HG03108 (cell line): ENCODE data around the gene PNPO.

Experiments used
- ATAC-seq: cut with Tn5 transposase; IDR thresholded peaks from one replicate; pipeline ENCODE4 v1.9.1; 2021; ENCODE audit warnings: moderate library complexity; ENCODE audit not compliant: unreplicated experiment

PNPO gene

DNA sequence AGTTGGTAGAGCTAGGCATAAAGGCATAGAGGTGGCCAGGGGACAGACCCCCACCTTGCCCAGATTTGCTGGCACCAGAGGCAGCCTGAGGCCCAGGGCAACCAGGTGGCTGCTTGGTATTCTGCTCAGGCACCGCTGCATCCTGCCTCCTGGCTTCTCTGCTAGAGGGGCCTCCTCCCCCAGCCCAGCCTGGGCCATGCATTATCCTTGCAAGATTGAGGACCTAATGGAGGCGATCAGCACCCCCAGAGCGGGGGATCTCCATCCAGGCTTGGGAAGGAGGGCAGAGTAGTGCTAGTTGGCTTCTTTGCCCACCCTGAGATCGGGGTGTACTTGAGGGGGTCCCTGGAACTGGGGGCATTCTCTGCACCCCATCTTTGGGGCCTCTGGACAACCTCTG, 53.4 kb downstream of the PNPO start:
- ATAC-seq = no peak

DNA sequence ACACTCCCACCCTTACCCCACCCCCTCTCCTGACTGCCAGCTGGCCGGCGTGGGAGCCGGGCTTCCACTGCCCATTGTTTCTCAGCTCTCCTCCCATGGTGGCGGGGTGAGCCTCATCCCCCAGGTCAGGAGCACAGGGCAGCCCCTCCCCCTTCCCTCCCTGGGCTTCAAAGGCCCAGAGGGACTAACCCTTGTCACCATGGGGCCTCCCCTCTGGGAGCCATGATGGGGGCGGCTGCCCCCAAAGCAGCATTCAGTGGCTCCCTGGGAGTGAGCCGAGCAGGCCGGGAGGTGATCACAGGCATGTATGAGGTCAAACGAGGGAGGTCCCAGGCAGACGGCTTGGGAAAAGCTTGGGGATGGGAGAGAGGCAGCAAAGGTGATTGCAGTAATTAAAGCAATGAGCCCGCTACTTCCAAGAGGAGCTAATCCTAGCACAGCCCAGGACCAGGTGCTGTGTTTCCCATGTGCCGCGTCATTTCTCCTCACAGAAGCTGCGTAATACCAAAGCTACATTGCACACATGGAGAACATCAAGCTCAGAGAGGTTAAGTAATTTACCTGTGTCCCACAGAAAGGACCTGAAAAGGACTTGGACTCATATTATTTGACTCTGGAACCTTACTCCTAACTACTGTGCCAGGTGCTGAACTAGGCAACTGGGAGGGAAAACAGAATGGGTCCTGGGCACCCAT, 54.0 kb downstream of the PNPO start:
- ATAC-seq = no peak

- no peak for ATAC-seq
Observed at GRCh38 chr17:47996201-47996600, 54.8 kb downstream of the PNPO start.

DNA sequence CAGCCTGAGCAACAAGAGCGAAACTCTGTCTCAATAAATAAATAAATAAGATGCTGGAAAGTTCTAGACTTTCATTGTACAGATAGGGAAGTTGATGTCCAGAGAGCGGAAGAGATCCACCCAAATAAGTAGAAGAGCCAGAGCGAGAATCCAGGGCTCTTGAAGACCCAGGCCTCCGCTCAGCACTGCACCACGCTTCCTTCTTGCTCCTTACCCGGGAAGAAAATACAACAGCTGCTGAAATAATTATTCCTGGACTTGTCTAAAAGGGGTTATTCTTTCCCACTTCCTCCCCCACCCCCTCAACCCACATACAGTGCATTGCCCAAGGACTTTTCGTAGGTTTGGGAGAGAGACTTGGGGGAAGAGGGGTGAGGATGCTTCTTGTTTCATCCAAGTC, 56.2 kb downstream of the PNPO start:
- no peak for ATAC-seq

DNA sequence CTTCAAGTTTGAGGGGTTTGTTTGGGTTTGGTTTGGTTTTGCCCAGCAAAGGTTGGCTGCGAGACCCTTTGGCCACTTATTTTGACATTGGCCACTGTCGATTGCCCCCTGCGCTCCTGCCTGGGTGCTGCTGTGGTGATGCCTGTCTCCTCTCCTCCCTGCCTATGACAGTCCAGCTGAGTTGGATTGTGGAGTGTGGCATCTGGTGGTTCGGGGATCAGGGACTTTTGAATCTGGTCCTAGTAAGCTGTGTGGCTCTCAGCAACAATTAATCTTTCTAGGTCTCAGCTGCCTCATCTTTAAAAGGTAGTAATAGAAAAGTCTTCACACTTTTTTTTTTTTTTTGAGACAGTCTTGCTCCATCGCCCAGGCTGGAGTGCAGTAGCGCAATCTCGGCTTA, 56.7 kb downstream of the PNPO start:
- no peak for ATAC-seq
